DMS53 treated with DMSO at 0.1 percent for 48 hours (cell line): ENCODE measurements around the gene PGRMC1.
"Not testable (repeated sequence)": the region's sequence is repeated elsewhere in the genome, so short reads cannot be mapped to it uniquely, and the experiment has no call there.

Experiments used
- DNase-seq: peaks from one replicate; lab custom pipeline; 2025; ENCODE audit not compliant: unreplicated experiment; lab: John Stamatoyannopoulos, UW

The PGRMC1 gene

DNA sequence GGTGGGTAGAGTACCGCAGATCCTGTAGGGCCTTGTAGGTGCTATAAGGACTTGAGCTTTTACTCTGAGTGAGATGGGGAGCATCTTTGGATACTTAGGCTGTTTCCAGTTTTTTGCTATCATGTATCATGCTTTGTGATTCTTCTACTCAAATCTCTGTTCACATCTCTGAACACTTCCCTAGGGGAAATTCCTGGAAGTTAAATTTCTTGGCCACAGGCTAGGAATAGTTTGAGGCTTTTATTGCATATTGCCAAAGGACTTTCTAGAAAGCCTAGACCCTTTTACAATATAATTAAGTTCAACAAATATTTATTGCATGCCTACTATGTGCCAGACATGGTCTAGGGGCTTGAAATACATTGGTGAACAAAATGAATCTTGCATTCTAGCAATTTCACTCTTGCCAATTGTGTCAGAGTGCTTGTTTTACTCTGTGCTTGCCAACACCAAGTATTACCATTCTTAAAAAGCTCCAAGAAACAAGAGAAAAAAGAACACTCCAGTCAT lies 4.1 kb upstream of the PGRMC1 start:
- DNase-seq: no peak

GRCh38 chrX:119235051-119235511 lies 1.0 kb upstream of the PGRMC1 start:
- no peak for DNase-seq

DNA sequence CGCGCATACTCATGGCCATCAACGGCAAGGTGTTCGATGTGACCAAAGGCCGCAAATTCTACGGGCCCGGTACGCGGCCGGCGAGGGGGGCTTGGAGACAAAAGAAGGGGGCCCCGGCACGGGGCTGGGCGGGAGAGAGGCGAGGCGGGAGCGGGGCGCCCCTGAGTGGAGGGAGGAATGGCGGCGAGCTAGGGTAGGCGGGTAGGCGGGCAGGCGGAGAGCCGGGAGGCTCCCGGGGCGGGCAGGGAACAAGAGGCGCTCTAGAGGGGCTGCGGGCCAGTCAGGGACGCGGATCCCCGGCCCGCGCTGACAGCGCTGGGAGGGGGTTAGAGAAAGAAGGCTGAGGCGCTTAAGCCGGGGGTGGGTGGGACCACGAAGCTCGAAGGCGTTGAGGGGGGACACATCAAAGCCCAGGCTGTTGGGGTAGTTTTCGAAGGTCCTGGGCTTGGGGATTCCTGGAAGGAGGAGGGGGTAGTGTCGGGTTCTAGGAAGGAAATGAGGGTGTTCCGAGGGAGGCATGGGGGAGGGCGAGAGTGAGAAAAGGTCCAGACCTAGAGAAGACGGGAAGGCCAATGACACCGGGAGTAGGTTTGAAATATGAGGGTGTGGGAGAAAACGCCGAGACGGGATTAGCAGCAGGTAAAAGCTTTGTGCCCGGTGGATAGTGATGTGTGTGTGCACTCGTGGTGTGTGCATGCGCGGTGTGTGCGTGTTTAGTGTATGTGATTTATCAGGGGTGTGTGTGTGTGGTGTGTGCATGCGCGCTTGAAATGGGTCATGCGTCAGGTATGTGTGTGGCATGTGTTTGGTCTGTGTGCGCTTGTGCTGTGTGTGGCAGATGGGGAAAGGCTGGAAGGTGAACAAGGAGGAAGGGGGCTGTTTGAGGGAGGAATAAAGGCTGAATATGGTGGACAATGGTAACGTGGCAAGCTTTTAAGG lies 807 bp downstream of the PGRMC1 start:
- DNase-seq: no peak

GRCh38 chrX:119237562-119237942 lies 1.5 kb downstream of the PGRMC1 start:
- DNase-seq: no peak

DNA sequence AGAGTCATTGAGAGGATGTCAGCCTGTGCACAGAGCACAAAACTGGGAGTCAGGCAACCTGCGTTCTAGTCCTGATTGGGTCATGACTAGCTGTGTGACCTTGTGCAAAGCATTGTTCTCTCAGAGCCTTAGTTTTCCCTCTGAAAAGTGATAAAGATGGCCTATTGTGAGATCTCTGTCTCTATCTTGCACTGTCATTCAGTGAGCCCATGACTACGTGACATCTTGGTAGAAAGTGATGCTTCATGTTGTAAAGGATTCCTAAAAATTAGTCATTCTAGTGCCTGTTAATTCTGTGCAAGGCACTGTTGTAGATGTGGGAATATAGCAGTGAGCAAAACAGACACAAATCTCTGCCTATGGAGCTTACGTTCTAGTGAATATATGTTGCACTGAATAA lies 2.5 kb downstream of the PGRMC1 start:
- DNase-seq: no peak

DNA sequence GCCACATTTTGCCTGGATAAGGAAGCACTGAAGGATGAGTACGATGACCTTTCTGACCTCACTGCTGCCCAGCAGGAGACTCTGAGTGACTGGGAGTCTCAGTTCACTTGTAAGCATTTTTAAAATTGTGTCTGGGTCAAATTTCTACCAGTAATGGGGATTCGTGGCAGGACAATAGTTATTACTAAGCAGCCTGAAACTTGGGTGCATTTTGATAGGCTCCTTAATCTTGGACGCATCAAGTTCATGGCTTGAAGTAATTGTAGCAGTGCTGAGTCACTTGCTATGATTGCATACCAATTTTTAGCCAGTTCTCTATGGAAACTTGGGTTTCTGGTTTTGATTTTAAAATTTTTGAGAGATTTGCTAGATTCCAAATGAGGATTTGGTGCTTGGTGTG lies 4.3 kb downstream of the PGRMC1 start:
- DNase-seq: no peak

- no peak for DNase-seq
These were observed 11.6 kb downstream of the PGRMC1 start for GRCh38 chrX:119247702-119248101.

- no peak for DNase-seq
These were observed 13.8 kb downstream of the PGRMC1 start for GRCh38 chrX:119249891-119250290.

GRCh38 chrX:119251386-119251785 lies 15.3 kb downstream of the PGRMC1 start:
- DNase-seq: no peak

- no peak for DNase-seq
These were observed 16.6 kb downstream of the PGRMC1 start for GRCh38 chrX:119252716-119253115.

- DNase-seq: peak; percentile 1
These were observed 30.4 kb downstream of the PGRMC1 start for GRCh38 chrX:119266364-119266995.

DNA sequence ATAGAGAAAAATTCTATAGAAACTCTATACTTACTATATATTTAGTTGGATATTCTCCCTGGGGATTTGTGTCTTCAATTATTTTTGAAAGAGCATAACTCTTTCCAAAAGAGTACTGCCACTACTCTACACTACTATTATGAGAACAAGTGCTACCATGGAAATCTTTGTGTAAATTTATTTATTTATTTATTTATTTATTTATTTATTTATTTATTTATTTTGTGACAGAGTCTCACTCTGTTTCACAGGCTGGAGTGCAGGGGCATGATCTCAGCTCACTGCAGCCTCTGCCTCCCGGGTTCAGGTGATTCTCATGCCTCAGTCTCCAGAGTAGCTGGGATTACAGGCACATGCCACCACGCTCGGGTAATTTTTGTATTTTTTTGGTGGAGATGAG lies 31.0 kb downstream of the PGRMC1 start:
- not testable (repeated sequence) for DNase-seq

GRCh38 chrX:119272882-119273419 lies 36.9 kb downstream of the PGRMC1 start:
- DNase-seq: no peak

- DNase-seq: no peak
These were observed 37.5 kb downstream of the PGRMC1 start for GRCh38 chrX:119273420-119274192.

DNA sequence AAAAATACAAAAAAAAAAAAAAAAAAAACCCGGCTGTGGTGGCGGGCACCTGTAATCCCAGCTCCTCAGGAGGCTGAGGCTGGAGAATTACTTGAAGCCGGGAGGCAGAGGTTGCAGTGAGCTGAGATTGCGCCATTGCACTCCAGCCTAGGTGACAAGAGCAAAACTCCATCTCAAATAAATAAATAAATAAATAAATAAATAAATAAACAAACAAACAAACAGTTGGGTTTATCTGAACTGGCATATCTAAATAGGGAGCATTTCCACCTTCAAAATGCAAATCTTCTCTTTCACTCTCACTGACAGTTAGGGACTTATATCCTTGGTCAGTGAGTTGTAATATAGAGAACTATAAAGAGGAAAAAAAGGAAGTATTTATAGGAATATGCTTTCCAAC lies 46.3 kb downstream of the PGRMC1 start:
- DNase-seq: not testable (repeated sequence)

- no peak for DNase-seq
These were observed 52.9 kb downstream of the PGRMC1 start for GRCh38 chrX:119288890-119289393.

GRCh38 chrX:119290476-119290875 lies 54.4 kb downstream of the PGRMC1 start:
- no peak for DNase-seq

DNA sequence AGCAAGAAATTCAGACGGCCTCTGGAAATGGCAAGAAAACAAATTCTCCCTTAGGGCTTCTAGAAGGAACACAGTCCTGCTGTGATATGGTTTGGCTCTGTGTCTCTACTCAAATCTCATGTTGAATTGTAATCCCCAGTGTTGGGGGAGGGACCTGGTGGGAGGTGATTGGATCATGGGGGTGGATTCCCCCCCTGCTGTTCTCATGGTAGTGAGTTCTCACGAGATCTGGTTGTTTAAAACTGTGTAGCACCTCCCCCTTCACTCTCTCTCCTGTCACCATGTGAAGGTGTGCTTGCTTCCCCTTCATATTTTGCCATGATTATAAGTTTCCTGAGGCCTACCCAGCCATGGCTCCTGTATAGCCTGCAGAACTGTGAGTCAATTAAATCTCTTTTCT lies 55.2 kb downstream of the PGRMC1 start:
- not testable (repeated sequence) for DNase-seq

- DNase-seq: no peak
These were observed 56.4 kb downstream of the PGRMC1 start for GRCh38 chrX:119292445-119292844.
